Upper lobe of right lung (tissue), 1 donor: ENCODE data around the gene NLRP7. TPM values are rescaled to one million over a fixed set of nuclear protein-coding genes. Genes with fewer than 3 reads are reported as not detected.

Experiments used
- ATAC-seq: fragments of 200-7000 bp; cut with Tn5 transposase; one replicate; pipeline ENCODE4 v1.9.1; 2020; ENCODE audit warnings: mild to moderate bottlenecking, moderate library complexity
- DNase-seq: peaks from one replicate; pipeline ENCODE4 v3.0.0-alpha.2; 2020
- H3K27ac ChIP-seq: fragments of 200-600 bp; one replicate; pipeline ENCODE4 v1.8.0; 2022
- H3K27me3 ChIP-seq: fragments of 200-600 bp; one replicate; pipeline ENCODE4 v1.8.0; 2022; ENCODE audit warnings: mild to moderate bottlenecking
- H3K36me3 ChIP-seq: fragments of 200-600 bp; one replicate; pipeline ENCODE4 v1.8.0; 2022
- H3K4me1 ChIP-seq: fragments of 200-600 bp; one replicate; pipeline ENCODE4 v1.8.0; 2022
- H3K4me3 ChIP-seq: fragments of 200-600 bp; one replicate; pipeline ENCODE4 v1.8.0; 2022; ENCODE audit warnings: mild to moderate bottlenecking
- H3K9me3 ChIP-seq: fragments of 200-600 bp; one replicate; pipeline ENCODE4 v1.8.0; 2022
- CTCF ChIP-seq: fragments of 200-600 bp; IDR thresholded peaks from one replicate; pipeline ENCODE4 v1.8.0; 2022; ENCODE audit warnings: antibody characterized with exemption
- intact Hi-C: fragments of 100-400 bp; cut with DNase I; formaldehyde crosslinking; loops from one replicate; pipeline ENCODE4 v1.11.0; 2022
- total RNA-seq: library from RNA; stranded (reverse); fragmentation: NEBNext Ultra II Directional; extraction: Animal tissue kit (Norgen Biotek cat#: 25700); gene quantifications from one replicate; pipeline ENCODE4 v1.2.1, GENCODE V29; 2021
- donor health status: DM: no; HTN: yes; CAD: no; lungs with severe emphysema.

Gene NLRP7
- total RNA-seq, 1 donor from 2014 or later = not detected

DNA sequence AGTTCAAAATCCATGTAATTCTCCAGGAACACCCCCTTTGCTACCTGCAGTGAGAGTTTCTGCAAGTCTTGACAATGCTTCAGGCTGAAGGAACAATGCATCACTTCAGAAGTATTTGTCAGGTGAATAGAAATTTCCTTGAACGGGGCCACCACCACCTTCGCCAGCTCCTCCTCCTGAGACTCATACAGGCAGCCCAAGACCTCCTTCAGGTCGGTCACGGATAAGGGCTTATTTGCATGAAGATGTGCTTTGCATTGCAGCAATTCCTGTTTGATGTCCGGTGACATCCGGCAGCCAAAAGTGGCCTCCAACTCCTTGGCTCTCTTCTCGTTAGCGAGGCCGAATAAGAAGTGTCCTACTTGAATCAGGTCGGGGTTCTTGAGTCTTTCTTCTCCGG is 8.4 kb downstream of the NLRP7 start:
- no peaks in the 10 kb centered on the region for H3K9me3 ChIP-seq
- no peak for ATAC-seq
- no peak for DNase-seq
- no peak for TF ChIP-seq CTCF
- no peak overlapping the region for H3K4me3 ChIP-seq
- H3K27ac ChIP-seq = no peak overlapping the region
- intact Hi-C loops = no loop called here
- no peaks in the 10 kb centered on the region for H3K4me1 ChIP-seq
- H3K36me3 ChIP-seq = no peaks in the 10 kb centered on the region
- H3K27me3 ChIP-seq = no peaks in the 10 kb centered on the region

DNA sequence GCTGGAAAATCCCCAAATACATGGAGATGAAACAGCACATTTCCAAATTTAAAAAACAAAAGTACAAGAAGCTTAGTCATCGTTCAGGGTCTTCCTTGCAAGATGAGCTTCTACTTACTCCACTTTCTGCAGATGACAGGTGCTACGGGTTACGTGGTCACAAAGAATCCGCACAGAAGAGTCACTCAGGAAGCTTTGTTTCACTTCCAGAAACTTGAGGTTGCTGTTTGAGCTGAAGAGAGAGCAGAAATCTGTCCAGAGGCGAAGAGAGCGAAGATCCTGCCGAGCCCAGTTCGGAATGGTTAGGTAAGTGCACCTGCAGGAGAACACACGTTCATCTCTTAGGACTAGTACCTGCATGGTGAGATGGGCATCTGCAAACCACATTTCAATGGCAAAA is 9.4 kb downstream of the NLRP7 start:
- no peak overlapping the region for H3K27ac ChIP-seq

DNA sequence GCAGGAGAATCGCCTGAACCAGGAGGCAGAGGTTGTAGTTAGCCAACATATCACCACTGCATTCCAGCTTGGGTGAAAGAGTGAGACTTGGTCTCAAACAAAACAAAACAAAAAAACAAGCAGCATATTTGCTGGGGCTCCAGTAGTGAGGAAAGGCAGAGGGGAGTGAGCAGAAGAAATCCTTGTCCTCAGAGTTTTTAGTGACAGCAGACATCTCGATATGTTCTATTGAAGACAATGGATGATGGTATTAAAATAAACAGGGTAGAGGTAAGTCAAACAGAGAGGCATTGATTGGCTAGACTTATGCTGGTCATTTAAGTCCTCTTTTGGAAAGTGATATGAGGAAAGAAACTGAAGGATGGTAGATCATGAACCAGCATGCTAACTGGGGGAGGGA is 19.0 kb downstream of the NLRP7 start:
- no peak overlapping the region for H3K27ac ChIP-seq
- DNase-seq = no peak
- no peak overlapping the region for H3K4me3 ChIP-seq
- H3K9me3 ChIP-seq = peaks cover 10% of the 10 kb centered on the region
- intact Hi-C loops = no loop called here
- no peaks in the 10 kb centered on the region for H3K36me3 ChIP-seq
- ATAC-seq = no peak
- H3K4me1 ChIP-seq = no peaks in the 10 kb centered on the region
- no peaks in the 10 kb centered on the region for H3K27me3 ChIP-seq
- TF ChIP-seq CTCF = no peak

More for the DNA sequence above, 9.4 kb downstream of the NLRP7 start:
- Histone ChIP-seq H3K36me3 (no peaks in the 10 kb centered on the region), H3K27me3 (no peaks in the 10 kb centered on the region), H3K9me3 (no peaks in the 10 kb centered on the region), H3K4me3 (no peak overlapping the region), H3K4me1 (no peaks in the 10 kb centered on the region)
- intact Hi-C loops = no loop called here
- DNase-seq (no peak), ATAC-seq (no peak)
- TF ChIP-seq CTCF = no peak

GRCh38 chr19:54923276-54923675 is 24.1 kb downstream of the NLRP7 start:
- Histone ChIP-seq H3K27me3 (no peaks in the 10 kb centered on the region), H3K4me1 (no peaks in the 10 kb centered on the region), H3K36me3 (no peaks in the 10 kb centered on the region), H3K4me3 (no peak overlapping the region), H3K27ac (no peak overlapping the region), H3K9me3 (peaks cover 3% of the 10 kb centered on the region)
- TF ChIP-seq CTCF = no peak
- ATAC-seq = no peak
- no peak for DNase-seq
- intact Hi-C loops = no loop called here

- H3K4me3 ChIP-seq = no peak overlapping the region
- DNase-seq = no peak
- no peak for TF ChIP-seq CTCF
- H3K4me1 ChIP-seq = no peaks in the 10 kb centered on the region
- H3K27me3 ChIP-seq = no peaks in the 10 kb centered on the region
- no peak overlapping the region for H3K27ac ChIP-seq
- no peaks in the 10 kb centered on the region for H3K36me3 ChIP-seq
- intact Hi-C loops = no loop called here
- no peak for ATAC-seq
- H3K9me3 ChIP-seq = no peaks in the 10 kb centered on the region
Observed at GRCh38 chr19:54921082-54921481, 26.2 kb downstream of the NLRP7 start.
